Measurements from ENCODE around the gene SPDYE4.

The SPDYE4 gene

DNA sequence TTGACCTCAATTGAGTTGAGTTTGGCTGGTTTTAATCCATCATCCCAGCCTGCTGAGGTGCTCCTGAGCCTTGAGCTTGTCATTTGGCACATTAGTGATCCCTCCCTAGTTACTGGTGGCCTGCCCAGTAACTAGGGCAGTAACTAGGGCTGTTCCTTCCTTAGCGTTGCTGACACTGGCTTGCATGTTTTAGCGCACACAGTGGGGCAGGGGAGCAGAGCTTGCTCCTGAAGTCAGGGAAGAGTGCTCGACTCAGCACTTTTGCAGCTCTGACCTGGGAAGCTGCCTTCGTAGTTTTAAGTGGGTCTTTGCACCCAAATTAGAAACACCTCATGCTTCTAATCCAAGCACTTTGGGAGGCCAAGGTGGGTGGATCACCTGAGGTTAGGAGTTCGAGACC lies 29.4 kb downstream of the SPDYE4 start:
- no peak overlapping the region for H3K27ac ChIP-seq
- TF ChIP-seq, protein P1, sequence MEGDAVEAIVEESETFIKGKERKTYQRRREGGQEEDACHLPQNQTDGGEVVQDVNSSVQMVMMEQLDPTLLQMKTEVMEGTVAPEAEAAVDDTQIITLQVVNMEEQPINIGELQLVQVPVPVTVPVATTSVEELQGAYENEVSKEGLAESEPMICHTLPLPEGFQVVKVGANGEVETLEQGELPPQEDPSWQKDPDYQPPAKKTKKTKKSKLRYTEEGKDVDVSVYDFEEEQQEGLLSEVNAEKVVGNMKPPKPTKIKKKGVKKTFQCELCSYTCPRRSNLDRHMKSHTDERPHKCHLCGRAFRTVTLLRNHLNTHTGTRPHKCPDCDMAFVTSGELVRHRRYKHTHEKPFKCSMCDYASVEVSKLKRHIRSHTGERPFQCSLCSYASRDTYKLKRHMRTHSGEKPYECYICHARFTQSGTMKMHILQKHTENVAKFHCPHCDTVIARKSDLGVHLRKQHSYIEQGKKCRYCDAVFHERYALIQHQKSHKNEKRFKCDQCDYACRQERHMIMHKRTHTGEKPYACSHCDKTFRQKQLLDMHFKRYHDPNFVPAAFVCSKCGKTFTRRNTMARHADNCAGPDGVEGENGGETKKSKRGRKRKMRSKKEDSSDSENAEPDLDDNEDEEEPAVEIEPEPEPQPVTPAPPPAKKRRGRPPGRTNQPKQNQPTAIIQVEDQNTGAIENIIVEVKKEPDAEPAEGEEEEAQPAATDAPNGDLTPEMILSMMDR (conservative IDR thresholded peaks at IDR 0.05; ENCODE audit: low read depth), result no peak
- ChIA-PET CTCF (no interaction called here), POLR2A (ENCODE audit: low non-redundant PET) (no interaction called here)
- DNase-seq (ENCODE audit: low spot score), result no peak

DNA sequence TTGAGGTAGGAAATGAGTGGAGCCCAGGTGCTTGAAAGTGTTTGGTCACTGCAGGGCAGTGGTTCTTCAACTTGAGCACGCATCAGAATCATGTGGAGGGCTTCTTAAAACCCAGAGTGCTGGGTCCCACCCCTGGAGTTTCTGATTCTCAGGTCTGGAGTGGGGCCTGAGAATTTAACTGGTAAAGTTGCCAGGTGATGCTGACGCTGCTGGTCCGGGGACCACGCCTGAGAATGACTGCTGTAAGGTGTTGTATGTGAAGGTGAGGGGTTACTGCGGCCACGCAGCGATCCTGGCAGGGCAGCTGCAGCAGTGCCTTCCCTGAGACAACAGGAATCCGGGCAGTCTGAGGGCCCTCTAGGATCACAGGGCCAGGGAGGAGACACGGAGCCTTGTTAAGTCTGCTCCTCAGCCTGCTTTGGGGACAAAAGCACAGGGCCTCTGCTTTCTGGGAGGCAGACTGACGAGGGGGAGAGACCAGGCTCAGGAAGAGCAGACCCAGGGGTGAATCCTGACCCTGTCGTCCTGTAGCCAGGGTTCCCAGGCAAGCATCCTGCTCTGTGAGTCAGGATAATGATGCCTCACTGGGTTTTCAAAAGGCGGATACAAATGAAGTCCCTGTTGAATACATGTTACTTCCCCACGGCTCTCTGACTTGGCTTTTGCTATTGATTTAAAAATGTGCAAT lies 30.0 kb downstream of the SPDYE4 start:
- ChIA-PET CTCF (no interaction called here), POLR2A (ENCODE audit: low non-redundant PET) (no interaction called here)
- TF ChIP-seq, protein P1 (conservative IDR thresholded peaks at IDR 0.05; ENCODE audit: low read depth), result no peak
- no peak overlapping the region for H3K27ac ChIP-seq
- no peak for DNase-seq (ENCODE audit: low spot score)

DNA sequence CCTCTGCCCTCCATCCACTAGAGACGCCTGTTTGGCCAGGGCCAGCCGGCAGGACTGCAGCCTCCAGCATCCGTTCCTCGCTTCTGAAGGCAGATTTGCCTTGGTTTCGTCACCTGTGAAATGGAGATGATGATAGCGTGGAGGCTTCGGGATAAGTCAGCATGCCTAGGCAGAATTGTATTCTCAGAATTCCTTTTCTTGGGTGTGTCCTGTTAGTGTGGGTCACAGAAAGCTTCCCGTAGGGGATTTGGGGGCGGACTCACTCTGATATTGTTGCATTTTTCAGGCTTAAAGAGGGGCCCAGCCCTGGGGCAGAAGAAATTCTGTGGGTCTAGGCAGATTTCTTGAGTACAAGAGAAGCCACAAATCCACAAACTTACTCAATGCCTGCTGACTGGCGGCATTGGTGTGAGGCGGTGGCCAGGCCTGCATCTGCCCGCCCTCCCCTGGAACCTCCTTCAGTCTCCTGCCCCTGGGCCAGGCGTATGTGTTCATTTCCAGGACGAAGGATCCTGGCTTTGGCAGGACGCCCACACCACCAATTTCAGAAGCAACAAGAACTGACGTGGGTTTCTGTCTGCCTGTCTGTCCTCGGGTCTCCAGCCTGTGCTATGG lies 31.3 kb downstream of the SPDYE4 start:
- DNase-seq (ENCODE audit: low spot score), result no peak
- TF ChIP-seq, protein P1 (conservative IDR thresholded peaks at IDR 0.05; ENCODE audit: low read depth), result no peak
- peak overlapping the region; percentile 47; the same call in 1 of the 2 replicates for H3K27ac ChIP-seq
- ChIA-PET CTCF (no interaction called here), POLR2A (ENCODE audit: low non-redundant PET) (no interaction called here)

DNA sequence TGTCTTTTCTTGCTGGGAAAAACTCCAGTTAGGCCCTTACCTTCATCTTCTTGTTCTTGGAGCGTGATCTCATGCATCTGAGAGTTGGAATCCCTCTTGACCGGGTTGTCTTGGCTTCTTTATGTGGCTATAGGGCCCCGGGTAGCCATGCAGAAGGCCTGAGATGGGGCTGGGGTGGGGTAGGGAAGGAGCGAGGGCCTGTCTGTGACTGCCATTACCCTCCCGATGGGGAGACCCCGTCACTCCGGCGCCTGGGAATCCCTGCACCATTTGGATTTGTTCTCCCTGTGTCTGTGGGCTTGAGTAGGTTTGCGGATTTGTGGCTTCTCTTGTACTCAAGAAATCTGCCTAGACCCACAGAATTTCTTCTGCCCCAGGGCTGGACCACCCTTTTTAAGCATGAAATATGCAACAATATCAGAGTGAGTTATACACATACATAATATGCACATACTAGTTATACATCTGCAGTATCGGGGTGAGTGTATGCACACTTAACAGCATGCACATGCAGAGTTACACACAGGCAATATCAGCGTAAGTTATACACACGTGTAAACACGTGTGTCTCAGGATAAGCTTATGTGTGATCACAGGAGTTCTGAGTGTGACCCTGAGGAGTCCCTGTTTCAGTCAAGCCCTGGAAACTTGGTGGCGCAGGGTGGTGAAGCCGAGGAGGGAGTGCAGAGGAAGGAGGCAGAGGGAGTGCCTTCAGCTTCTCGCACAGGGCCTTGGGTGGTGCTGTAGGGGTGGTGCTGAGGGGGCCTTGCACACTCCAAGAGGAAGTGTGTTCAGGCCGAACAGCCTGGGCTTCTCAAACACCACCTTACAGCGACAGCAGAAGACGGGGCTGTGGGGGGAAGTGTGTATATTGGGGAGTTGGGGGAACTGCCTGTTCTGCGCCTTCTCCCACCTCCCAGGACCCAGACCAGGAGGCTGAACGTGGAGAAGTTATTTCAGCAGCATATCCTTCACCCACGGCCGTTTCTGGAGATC lies 32.2 kb downstream of the SPDYE4 start:
- H3K27ac ChIP-seq, result peak overlapping the region; percentile 47; the same call in 1 of the 2 replicates
- ChIA-PET POLR2A (ENCODE audit: low non-redundant PET) (no interaction called here), CTCF (no interaction called here)
- TF ChIP-seq, protein P1 (conservative IDR thresholded peaks at IDR 0.05; ENCODE audit: low read depth), result no peak
- no peak for DNase-seq (ENCODE audit: low spot score)

DNA sequence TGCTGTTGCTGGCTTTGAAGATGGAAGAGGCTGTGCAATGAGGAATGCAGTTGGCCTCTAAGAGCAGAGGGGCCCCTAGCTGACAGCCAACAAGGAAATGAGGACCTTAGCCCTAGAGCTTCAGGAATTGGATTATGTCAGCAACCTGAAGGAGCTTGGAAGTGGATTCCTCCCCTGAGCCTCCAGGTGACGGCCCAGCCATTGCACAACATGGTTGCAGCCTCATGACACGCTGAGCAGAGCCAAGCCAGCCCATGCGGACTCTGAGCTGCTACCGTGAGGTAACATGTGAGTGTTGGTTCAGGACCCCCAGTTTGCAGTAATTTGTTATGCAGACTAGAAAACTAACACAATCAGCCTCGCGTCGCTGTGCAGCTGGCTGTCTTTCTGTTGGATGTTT lies 33.9 kb downstream of the SPDYE4 start:
- TF ChIP-seq, protein P1 (conservative IDR thresholded peaks at IDR 0.05; ENCODE audit: low read depth), result no peak
- ChIA-PET POLR2A (ENCODE audit: low non-redundant PET) (no interaction called here), CTCF (interaction anchor here (0.5 to 0.6 kb wide), 3 partner anchors 12 to 167 kb away, joined by 3 to 5 read pairs (median 5); no protein-coding TSS in a partner anchor)
- no peak overlapping the region for H3K27ac ChIP-seq
- no peak for DNase-seq (ENCODE audit: low spot score)

DNA sequence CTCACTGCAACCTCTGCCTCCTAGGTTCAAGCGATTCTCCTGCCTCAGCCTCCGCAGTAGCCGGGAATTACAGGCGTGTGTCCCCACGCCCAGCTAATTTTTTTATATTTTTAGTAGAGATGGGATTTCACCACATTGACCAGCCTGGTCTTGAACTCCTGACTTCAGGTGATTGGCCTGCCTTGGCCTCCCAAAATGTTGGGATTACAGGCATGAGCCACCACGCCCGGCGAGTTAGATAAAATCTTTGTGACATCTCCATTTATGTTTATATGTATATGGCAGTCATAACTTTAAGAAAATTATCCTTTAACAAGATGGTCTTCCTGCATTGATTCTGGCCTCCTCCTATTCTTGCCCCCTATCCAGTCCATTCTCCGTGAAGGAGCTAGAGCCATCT lies 37.8 kb downstream of the SPDYE4 start:
- CTCF ChIA-PET, result interaction anchor here (0.6 kb wide), 1 partner anchor 175 kb away, joined by 3 read pairs; no protein-coding TSS in a partner anchor
- TF ChIP-seq, protein P1 (conservative IDR thresholded peaks at IDR 0.05; ENCODE audit: low read depth), result no peak

More for the DNA sequence above, 37.8 kb downstream of the SPDYE4 start:
- no peak overlapping the region for H3K27ac ChIP-seq
- POLR2A ChIA-PET (ENCODE audit: low non-redundant PET), result no interaction called here
- DNase-seq (ENCODE audit: low spot score), result no peak
